DMS114 treated with DMSO at 0.1 percent for 48 hours (cell line): ENCODE measurements around the gene THY1.
"Not testable (repeated sequence)": the region's sequence is repeated elsewhere in the genome, so short reads cannot be mapped to it uniquely, and the experiment has no call there.

Experiments
- DNase-seq: peaks from one replicate; lab custom pipeline; 2025; ENCODE audit not compliant: unreplicated experiment; lab: John Stamatoyannopoulos, UW

Gene THY1

GRCh38 chr11:119419834-119420492 is 3.0 kb downstream of the THY1 start:
- no peak for DNase-seq

GRCh38 chr11:119419246-119419645 is 3.7 kb downstream of the THY1 start:
- DNase-seq, result no peak

GRCh38 chr11:119418759-119419158 is 4.2 kb downstream of the THY1 start:
- no peak for DNase-seq

- no peak for DNase-seq
These were observed 5.0 kb downstream of the THY1 start for GRCh38 chr11:119417726-119418540.

GRCh38 chr11:119416606-119417580 is 6.1 kb downstream of the THY1 start:
- no peak for DNase-seq

- no peak for DNase-seq
These were observed 7.0 kb downstream of the THY1 start for GRCh38 chr11:119415966-119416365.

GRCh38 chr11:119415517-119415916 is 7.5 kb downstream of the THY1 start:
- DNase-seq, result no peak

GRCh38 chr11:119414734-119415133 is 8.2 kb downstream of the THY1 start:
- no peak for DNase-seq

- no peak for DNase-seq
These were observed 8.7 kb downstream of the THY1 start for GRCh38 chr11:119414321-119414720.

- DNase-seq, result no peak
These were observed 10.9 kb downstream of the THY1 start for GRCh38 chr11:119412072-119412471.

GRCh38 chr11:119410501-119410900 is 12.5 kb downstream of the THY1 start:
- DNase-seq, result no peak

- no peak for DNase-seq
These were observed 13.2 kb downstream of the THY1 start for GRCh38 chr11:119409731-119410130.

- DNase-seq, result no peak
These were observed 17.0 kb downstream of the THY1 start for GRCh38 chr11:119406005-119406404.

GRCh38 chr11:119405448-119405847 is 17.5 kb downstream of the THY1 start:
- DNase-seq, result not testable (repeated sequence)

GRCh38 chr11:119404872-119405271 is 18.1 kb downstream of the THY1 start:
- no peak for DNase-seq

GRCh38 chr11:119403021-119403420 is 20.0 kb downstream of the THY1 start:
- no peak for DNase-seq

GRCh38 chr11:119402470-119402869 is 20.5 kb downstream of the THY1 start:
- DNase-seq, result no peak

- no peak for DNase-seq
These were observed 22.1 kb downstream of the THY1 start for GRCh38 chr11:119400860-119401259.

- DNase-seq, result no peak
These were observed 25.2 kb downstream of the THY1 start for GRCh38 chr11:119397740-119398139.

GRCh38 chr11:119396835-119397234 is 26.1 kb downstream of the THY1 start:
- no peak for DNase-seq

GRCh38 chr11:119391275-119391674 is 31.7 kb downstream of the THY1 start:
- DNase-seq, result no peak
